GM10847 (cell line): ENCODE measurements around the gene HOXD4.

ENCODE experiments used
- POLR2A ChIP-seq: IDR thresholded peaks from 2 replicates; pipeline ENCODE4 v1.6.1; 2011; ENCODE audit not compliant: insufficient read length; ENCODE audit errors: extremely low read depth

HOXD4 gene

GRCh38 chr2:176130147-176130956 is 21.0 kb upstream of the HOXD4 start:
- TF ChIP-seq POLR2A, result no peak

DNA sequence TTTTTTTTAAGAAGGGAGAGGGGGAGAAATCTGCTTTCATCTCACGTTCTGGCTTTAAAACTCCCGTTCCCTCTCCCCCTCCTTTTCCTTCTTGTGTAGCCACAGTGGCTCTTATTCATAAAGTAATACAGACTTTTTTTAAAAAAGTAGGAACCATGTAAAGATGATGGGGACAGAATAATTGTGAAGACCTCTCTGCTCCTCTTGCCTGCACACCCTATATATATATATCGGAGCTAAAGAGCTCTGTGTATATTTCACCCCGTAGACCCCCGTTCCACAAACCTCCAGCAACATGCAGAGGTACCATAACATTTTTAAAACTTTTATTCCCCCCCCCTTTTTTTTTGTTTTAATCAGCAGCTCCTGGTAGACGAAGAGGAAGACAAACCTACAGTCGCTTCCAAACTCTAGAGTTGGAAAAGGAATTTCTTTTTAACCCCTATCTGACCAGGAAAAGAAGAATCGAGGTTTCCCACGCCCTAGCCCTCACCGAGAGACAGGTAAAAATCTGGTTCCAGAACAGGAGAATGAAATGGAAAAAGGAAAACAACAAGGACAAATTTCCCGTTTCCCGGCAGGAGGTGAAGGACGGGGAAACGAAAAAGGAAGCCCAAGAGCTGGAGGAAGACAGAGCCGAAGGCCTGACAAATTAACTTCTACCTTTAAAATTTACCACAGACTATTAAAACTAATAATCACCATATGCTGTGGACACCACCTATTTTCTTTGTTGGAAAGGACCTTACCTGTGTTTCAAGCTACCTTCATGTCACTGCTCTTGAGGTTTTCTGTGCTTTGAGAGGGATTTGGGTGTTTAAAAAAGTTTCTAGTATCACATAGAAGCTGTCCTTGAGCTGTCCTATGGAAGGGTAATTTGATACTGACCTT is 20.1 kb upstream of the HOXD4 start:
- no peak for TF ChIP-seq POLR2A

GRCh38 chr2:176131848-176132158 is 19.5 kb upstream of the HOXD4 start:
- TF ChIP-seq POLR2A, result no peak

DNA sequence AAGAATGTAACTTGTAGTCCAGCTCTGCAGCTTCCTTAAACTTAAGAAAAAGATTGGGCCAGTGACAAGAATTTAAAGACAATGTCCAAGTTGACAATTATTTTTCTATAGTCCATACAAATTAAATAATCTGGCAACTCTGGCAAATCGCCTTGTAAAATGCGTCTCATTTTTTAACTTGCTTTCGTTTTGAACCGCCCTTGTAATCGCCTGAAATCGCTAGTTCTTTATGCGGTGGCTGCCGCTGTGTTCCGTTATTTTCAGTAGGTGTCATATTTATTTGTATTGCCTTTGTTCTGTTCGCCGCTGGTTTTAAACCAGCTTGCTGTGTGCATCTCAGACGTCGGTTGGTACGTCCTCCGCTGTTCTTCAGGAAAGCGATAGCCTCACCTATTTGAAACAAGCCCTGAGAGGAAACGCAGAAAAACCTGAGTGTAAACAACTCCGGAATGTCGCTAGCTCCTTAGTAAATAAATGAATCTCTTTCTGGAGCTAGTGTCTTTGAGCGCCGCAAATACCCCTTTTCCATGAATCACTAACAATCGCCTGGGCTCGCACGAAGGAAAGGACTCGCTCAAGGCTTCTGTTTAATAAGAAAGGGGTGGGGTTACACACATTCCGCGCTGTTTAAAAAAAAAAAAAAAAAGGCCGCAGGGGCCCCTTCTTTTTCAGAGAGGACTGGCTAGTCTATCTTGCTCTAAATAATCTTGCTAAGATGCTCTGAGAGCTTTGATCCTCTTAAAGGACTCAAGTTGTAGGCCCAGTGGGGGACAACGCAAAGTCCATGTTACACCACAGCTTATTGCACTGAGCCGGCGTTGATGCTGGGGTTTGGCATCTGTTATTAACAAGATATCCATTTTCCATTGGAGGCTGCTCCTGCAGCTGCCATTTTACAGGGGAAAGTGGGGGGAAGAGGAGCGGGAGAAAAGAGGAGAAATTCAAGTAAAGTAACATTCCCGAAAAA is 18.9 kb upstream of the HOXD4 start:
- TF ChIP-seq POLR2A, result no peak

DNA sequence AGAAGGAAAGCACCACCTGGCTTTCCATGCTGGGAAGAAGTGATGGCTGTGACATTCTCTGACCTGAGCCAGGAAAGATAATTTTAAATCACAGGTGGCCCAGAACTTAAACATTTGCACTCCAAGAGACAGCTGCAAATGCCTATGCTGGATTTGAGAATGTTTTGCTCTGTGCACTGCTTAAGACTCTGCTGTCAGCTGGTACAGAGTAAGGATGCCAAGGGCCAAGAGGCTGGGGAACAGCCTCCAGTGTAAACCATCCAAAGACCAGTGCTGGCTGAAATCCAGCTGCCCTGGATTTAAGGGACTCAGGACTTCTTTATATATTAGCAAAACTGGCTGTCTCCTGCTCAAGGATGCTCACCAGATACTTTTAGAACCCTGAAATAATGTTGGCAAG is 18.0 kb upstream of the HOXD4 start:
- TF ChIP-seq POLR2A, result no peak

- TF ChIP-seq POLR2A, result no peak
Observed at GRCh38 chr2:176134035-176134434, 17.3 kb upstream of the HOXD4 start.

DNA sequence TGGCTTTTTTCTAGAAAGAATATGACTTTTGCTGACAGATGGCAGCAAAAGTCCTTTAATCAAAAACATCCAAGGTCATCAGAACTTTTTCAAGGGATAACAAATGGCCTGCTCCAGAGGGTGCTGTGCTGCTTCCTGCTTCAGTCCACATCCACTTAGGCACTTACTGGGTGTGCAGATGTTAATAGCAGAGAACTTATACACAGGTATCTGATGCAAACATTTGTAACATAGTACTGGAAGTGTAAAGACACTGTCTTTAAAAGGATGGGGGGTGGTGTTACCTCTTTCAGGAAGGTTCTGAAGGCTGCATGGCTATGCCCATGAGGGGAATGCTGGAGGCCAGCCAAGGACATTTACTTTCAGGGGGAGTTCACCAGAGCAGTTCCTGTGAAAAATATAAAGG is 16.3 kb upstream of the HOXD4 start:
- no peak for TF ChIP-seq POLR2A

DNA sequence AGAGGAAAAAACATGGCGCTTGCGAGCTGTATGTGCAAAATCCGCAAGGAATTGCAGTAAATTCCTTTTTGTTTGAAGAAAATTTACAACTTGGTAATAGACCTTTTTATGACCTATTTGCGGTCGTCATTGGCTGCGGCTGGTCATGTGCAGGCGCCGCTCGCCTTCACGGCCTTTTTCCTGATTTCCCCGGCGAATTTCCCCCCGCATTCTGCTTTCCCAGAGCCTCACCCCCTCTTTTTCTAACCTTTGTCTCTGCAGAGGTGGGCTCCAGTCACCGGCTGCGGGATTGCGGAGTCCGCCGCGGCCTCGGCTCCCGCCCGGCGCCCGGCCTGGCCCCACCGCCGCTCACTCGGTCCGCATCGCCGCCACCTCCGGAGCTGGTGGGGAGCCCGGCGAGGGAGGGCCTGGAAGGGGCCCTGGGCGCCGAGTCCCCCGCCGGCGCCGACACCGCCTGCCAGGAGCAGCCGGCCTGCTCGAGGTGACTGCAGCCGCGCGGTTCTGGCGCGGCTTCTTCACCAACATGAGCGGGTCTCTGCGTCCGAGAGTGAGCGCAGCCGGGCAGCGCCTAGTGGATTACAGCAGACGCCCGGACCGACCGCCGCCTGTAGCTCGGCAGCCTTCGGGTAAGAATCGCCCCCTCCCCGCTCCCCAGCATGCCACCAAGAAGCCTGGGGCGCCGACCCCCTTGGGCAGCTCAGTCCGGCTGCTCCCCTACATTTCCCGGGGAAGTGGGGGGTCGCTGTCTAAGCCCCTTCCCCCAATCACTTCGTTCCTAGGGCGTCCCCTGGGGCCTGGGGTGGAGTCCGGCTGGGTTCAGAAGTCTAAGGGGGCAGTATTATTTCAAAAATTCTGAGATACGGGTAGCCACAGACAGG is 14.7 kb upstream of the HOXD4 start:
- TF ChIP-seq POLR2A, result no peak

GRCh38 chr2:176137252-176137580 is 14.1 kb upstream of the HOXD4 start:
- TF ChIP-seq POLR2A, result no peak

DNA sequence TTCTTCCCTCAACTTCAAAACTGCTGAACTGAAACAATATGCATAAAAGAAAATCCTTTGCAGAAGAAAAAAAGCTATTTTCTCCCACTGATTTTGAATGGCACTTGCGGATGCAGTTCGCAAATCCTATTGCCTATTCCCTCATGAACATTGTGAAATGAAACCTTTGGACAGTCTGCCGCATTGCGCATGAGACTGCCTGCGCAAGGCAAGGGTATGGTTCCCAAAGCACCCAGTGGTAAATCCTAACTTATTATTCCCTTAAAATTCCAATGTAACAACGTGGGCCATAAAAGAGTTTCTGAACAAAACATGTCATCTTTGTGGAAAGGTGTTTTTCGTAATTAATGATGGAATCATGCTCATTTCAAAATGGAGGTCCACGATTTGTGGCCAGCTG is 13.4 kb upstream of the HOXD4 start:
- TF ChIP-seq POLR2A, result no peak

GRCh38 chr2:176138526-176138922 is 12.8 kb upstream of the HOXD4 start:
- TF ChIP-seq POLR2A, result no peak

- TF ChIP-seq POLR2A, result no peak
Observed at GRCh38 chr2:176138923-176139660, 12.3 kb upstream of the HOXD4 start.

DNA sequence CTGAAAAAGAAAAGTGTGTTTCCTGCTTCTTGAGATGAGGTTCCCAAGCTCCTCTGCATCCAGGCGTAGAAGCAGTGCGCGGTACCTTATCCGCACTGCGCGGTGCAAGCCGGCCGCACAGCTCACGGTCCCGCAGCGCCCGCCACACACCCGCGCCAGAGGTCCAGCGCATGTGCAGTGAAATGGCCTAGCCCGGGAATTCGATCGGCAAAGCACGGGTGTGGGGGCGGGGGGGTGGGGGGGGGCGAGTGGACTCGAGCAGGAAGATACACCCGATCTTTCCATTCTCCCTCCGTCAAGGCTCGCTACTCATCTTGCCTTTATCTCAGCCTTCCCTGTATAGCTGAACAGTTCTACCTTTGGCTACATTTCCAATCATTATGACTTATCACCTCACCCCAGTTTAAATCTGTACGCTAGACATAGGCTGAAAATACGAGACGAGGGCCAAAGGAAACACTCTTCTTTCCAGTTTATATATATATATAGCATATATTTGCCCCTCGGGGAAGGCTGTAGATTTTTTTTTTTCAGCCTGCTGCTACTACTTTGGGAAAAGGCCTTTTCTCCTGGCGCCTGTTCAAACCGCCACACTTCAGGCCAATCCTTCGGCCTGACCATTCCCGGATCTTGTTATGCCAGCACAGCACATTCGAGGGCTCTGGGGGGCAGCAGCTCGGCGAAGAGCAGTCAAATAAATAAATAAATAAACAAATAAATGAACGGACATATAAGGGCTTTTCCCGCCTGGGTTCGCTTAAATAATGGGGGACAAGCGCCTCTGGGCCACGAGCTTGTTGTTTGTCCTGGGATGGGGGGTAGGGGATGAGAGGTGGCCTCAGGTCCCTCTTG is 11.5 kb upstream of the HOXD4 start:
- no peak for TF ChIP-seq POLR2A
